GM18520 (cell line): ENCODE results near the gene CPNE1.

Experiments used
- ATAC-seq: cut with Tn5 transposase; IDR thresholded peaks from one replicate; pipeline ENCODE4 v1.9.1; 2021; ENCODE audit not compliant: unreplicated experiment

Gene CPNE1

DNA sequence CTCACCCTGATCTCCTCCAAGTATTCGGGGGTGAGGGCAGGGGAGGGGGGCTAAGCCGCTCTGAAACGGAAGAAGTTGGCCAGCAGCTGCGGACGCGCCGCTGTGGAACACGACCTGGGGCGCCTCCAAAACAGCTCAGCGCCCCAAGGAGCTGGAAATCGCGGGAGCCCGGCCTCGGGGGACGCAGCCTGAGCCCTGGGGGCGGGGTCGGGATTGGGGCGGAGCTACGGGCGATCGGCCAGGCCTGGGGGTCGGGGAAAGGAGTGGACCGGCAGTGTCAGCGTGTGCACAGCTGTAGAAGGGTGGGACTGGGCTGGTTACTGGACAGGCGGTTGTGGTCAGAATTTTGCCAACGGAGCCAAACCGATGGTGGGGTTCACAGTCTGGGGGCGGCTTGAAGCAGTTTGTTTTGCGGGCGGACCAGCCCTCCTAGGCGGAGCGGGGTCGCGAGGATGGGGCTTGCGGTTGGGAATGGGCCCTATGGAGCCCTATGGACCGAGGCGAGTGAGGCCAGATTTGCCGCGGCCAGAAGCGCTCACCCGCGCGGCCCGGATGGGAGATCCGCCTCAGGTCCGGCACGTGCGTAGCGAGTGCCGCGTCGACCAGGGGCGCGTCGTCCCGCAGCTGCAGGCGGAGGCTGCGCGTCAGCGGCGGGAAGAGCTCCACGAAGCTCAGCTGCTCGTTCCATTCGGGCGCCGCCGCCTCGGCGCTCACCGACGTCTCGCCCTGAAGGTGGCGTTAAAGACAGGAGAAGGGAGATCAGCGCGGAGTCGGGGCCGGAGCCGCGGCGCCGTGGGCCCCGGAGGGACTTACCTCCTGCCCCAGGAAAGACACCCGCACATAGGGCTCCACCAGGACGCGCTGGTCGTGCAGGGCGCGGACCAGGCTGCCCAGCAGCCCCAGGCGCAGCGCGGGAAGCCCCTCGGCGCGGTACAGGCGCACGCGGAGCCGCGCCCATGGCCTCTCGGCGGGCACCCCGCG is 63.4 kb downstream of the CPNE1 start:
- ATAC-seq = no peak

DNA sequence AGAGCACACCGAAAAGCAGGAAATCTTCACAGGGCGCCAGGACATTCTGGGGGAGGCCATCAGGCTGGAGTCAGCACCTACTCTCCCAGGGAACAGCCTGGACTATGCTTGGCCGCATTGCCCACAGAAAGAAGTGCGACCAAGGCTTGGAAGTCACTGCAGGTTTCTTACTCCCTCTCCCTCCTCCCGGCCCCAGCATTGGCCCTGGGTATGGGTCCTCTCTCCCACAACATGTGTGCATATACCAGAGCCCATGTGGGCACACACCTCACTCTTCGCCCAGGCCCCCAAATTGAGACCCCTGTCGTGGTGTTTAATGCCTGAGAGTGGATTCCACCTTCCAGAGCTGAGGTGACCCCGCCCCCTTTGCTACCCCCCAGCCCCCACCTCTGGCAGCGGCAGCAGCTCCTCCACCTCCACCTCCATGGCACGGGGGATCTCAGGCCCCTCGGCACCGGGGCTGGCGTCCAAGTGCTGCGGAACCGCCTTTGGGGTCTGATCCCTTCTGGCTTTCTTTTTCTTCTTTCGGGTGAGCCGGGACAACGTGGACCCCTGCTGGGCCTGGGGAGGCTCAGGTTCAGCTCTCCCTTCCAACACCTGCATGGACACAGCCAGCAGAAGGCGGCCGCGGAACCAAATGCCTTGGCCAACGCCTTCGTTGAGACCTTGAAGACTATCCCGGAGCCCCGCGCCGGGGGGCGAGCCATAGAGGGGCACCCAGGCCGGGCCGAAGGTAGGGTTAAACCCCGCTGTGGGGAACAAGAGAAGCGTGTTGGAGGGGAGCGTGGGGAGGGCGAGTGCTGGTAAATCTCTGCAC is 64.3 kb downstream of the CPNE1 start:
- ATAC-seq = no peak

DNA sequence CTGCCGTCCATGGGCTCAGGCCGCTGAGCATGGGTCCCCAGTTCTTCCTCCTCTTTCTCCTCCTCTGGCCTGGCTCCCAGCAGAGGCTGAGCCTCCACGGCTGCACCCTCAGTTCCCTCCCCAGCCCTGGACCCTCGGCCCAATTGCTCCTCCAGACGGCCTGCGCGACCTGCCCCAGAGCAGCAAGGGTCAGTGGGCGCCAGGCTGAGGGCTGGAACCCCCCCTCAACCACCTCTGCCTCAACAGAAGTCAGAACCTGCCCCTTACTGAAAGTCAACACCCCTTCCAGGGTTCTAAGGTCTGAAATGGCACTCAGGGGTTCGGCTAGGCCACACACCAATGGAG is 65.0 kb downstream of the CPNE1 start:
- ATAC-seq = no peak

GRCh38 chr20:35598899-35599775 is 65.6 kb downstream of the CPNE1 start:
- ATAC-seq = no peak

DNA sequence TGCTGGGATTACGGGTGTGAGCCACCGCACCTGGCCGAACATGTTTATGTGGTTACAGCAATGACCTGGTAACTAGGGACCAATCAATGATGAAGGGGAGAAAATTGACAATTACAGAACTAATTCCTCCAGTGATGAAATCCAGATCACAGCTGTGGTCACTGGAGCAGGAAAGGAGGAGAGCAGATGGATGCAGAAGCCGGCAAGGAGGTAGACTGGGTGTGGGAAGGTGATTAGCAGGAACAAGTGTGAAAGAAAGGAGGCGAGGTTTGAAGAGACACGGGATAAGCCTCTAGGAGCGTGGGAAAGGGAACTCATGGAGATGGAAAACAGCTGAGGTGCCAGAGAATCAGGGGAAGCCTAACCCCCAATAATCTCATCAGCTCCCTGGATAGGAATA is 66.2 kb downstream of the CPNE1 start:
- ATAC-seq = no peak

DNA sequence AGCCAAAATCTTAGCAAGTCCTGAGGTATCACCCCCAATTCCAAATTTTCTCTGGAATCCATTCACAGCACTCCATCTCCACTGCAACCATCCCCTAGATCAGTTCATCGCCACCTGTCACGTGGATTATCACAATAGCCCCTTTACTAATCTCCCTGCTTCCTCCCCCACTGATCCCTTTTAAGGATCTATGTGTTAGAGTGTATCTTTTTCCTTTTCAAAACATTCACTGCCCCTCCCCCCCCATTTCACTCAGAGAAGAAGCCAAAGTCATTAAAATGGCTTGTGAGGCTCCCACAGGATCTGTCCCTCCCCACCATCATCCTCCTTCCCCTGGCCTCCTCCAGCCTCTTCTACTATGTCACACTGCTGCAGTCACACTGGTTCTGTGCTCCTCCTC is 67.5 kb downstream of the CPNE1 start:
- ATAC-seq = no peak

DNA sequence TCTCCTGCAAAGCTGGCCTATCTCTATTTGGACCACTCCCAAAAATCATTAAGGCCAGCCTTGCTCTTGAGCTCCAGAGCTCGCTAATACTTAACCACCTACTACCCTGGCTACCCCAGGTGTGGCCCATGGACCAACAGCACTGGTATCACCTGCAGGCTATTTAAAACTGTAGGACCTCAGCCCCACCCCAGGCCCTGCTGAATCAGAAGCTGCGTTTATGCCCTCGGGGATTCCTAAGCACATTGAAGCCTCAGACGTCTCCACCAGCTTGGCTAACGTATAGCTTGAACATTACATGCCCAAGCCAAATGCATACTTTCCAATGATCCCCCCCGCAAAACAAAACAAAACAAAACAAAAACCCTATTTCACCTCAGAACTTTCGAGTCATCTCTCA is 68.8 kb downstream of the CPNE1 start:
- ATAC-seq = no peak

DNA sequence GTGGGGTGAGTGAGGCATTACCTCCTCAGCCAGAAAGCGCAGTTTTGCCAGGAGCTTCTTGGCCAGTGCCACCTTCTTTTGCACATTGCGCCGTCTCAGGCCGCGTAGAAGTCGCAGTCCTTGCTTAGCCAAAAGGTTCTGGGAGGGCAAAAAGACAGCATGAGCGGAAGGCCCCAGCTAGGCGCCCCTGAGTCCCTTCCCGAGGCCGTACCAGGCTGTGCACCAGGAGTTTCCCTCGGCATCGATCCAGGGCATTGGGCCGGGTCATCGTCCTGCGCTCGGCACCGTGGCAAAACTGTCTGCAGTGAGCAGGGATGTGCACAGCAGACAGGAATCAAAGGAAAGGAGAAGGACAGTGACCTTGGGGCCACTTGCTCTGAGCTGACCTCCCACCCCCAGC is 69.2 kb downstream of the CPNE1 start:
- no peak for ATAC-seq

DNA sequence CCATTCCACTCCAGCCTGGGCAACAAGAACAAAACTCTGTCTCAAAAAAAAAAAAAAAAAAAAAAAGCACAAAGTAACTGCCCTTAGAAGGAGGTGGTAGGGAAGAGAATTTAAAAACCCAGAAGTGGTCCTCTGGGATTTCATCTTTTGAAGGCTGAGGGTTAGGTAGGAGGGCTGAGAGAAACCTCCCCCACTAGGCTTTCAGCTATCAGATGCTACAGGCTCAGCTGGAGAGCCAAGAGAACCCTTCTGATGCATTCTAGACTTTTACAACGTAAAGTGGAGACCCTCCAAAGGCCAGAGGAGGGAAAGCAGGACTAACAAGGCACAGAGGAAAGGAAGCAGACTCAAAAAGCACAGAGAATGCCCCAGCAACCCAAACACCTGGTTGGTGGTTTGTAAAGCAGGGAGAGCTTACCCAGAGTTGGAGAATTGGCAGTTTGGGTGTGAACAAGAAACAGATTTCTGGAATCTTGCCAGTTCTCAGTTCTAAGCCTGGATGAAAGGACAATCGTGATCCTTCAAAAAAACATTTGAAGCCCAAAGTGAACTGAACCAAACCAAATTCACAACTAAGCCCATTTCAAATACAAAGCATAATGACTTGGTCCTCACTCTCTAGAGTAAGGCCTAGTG is 72.2 kb downstream of the CPNE1 start:
- no peak for ATAC-seq

GRCh38 chr20:35588397-35588796 is 76.3 kb downstream of the CPNE1 start:
- no peak for ATAC-seq

DNA sequence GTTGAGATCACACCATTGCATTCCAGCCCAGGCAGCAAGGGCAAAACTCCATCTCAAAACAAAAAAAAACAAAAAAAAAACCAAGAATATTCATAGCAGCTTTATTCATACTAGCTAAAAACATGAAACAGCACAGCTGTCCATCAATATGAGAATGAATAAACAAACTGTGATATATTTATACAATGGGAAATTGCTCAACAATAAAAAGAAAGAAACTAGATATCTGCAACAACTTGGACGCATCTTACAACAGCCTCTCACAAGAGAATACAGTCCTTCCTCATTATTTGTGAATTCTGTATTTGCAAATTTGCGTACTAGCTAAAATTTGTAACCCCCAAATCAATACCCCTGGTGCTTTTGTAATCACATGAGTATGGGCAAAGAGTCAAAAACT is 77.3 kb downstream of the CPNE1 start:
- ATAC-seq = no peak

- ATAC-seq = no peak
Measured at GRCh38 chr20:35586751-35587425, 77.8 kb downstream of the CPNE1 start.

GRCh38 chr20:35583636-35584560 is 80.8 kb downstream of the CPNE1 start:
- ATAC-seq = no peak

GRCh38 chr20:35582741-35583404 is 81.8 kb downstream of the CPNE1 start:
- ATAC-seq = no peak

- ATAC-seq = no peak
Measured at GRCh38 chr20:35582131-35582530, 82.6 kb downstream of the CPNE1 start.

GRCh38 chr20:35579196-35579595 is 85.5 kb downstream of the CPNE1 start:
- no peak for ATAC-seq

DNA sequence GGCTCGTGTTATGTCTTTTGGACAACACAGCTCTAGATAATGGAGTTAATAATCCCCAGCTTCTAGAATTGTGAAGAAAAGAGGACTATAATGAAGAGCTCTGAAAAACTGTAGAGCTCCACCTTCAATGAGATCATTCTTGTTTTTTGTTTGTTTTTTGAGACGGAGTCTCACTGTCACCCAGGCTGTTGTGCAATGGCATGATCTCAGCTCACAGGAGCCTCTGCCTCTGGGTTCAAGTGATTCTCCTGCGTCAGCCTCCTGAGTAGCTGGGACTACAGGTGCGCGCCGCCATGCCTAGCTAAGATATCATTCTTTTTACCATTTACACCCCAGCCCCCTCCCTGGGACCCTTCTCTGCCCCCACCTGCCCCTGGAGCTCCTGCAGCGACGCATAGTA is 86.2 kb downstream of the CPNE1 start:
- ATAC-seq = no peak

DNA sequence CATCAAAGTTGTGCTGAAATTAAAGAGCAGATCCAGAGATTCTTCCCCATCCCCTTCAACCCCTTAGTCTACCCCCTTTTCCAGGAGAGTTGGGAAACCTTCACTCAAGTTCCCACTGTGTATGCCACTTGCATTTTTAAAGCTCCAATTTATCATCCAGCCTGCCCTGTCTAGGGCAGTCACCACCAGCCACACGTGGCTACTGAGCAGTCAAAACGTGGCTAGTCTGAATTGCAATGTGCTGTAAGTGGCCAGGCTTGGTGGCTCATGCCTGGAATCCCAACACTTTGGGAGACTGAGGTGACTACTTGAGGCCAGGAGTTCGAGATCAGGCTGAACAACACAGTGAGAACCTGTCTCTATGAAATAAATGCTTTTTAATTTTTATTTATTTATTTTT is 87.9 kb downstream of the CPNE1 start:
- no peak for ATAC-seq
